HepG2 (cell line): ENCODE results near the gene GJD3. TPM values are rescaled to one million over a fixed set of nuclear protein-coding genes. Genes with fewer than 3 reads are reported as not detected.

Source experiments
- CEBPG ChIP-seq: IDR thresholded peaks from 2 replicates; pipeline ENCODE4 v1.6.1; 2016
- FOSL2 ChIP-seq: sonication (generic); formaldehyde crosslinking; IDR thresholded peaks from 2 replicates; pipeline ENCODE4 v1.4.0; 2020; ENCODE audit warnings: missing genetic modification reagents
- FOXK2 ChIP-seq: fragments of 450-650 bp; IDR thresholded peaks from 2 replicates; pipeline ENCODE4 v1.6.1; 2016
- HNRNPH1 ChIP-seq: fragments of 200-400 bp; formaldehyde crosslinking; optimal IDR thresholded peaks from 2 replicates; pipeline ENCODE3; 2017; ENCODE audit warnings: mild to moderate bottlenecking, low read depth, low read length
- HOXA5 ChIP-seq: sonication (generic); formaldehyde crosslinking; IDR thresholded peaks from 2 replicates; pipeline ENCODE4 v1.4.0; 2020; ENCODE audit warnings: missing genetic modification reagents
- HOXA9 ChIP-seq: sonication (generic); formaldehyde crosslinking; IDR thresholded peaks from 2 replicates; pipeline ENCODE4 v1.8.1; 2022; ENCODE audit warnings: missing genetic modification reagents, mild to moderate bottlenecking, moderate library complexity, borderline replicate concordance
- MED8 ChIP-seq: sonication (generic); formaldehyde crosslinking; IDR thresholded peaks from 2 replicates; pipeline ENCODE4 v1.8.1; 2023; ENCODE audit warnings: mild to moderate bottlenecking, missing genetic modification reagents; ENCODE audit not compliant: insufficient replicate concordance
- NR2C2 ChIP-seq: sonication (generic); formaldehyde crosslinking; IDR thresholded peaks from 2 replicates; pipeline ENCODE4 v1.4.0; 2020; ENCODE audit warnings: missing genetic modification reagents, mild to moderate bottlenecking, moderate library complexity, borderline replicate concordance
- PHF21A ChIP-seq: sonication (generic); formaldehyde crosslinking; IDR thresholded peaks from 2 replicates; pipeline ENCODE4 v1.5.0; 2020; ENCODE audit warnings: mild to moderate bottlenecking, missing genetic modification reagents
- SALL2 ChIP-seq: sonication (generic); formaldehyde crosslinking; IDR thresholded peaks from 2 replicates; pipeline ENCODE4 v1.8.1; 2023; ENCODE audit warnings: mild to moderate bottlenecking, missing genetic modification reagents, inconsistent platforms
- SP5 ChIP-seq: IDR thresholded peaks from 2 replicates; pipeline ENCODE4 v1.6.1; 2016; ENCODE audit warnings: low read depth, borderline replicate concordance
- SRF ChIP-seq: IDR thresholded peaks from 2 replicates; pipeline ENCODE4 v1.6.1; 2011; ENCODE audit warnings: mild to moderate bottlenecking, low read depth, low read length, moderate library complexity
- STAG1 ChIP-seq: sonication (generic); formaldehyde crosslinking; IDR thresholded peaks from 2 replicates; pipeline ENCODE4 v1.4.0; 2020; ENCODE audit warnings: missing genetic modification reagents
- TAF15 ChIP-seq: fragments of 200-400 bp; formaldehyde crosslinking; IDR thresholded peaks from one replicate; pipeline ENCODE4 v1.6.1; 2018; ENCODE audit warnings: mild to moderate bottlenecking, low read depth, low read length; ENCODE audit not compliant: poor library complexity, severe bottlenecking
- TARDBP ChIP-seq: sonication (generic); formaldehyde crosslinking; IDR thresholded peaks from 2 replicates; pipeline ENCODE4 v1.8.0; 2022; ENCODE audit warnings: mild to moderate bottlenecking, missing genetic modification reagents
- TBP ChIP-seq: sonication (generic); formaldehyde crosslinking; IDR thresholded peaks from 2 replicates; pipeline ENCODE4 v1.5.0; 2020; ENCODE audit warnings: missing genetic modification reagents
- THYN1 ChIP-seq: sonication (generic); formaldehyde crosslinking; IDR thresholded peaks from 2 replicates; pipeline ENCODE4 v1.8.1; 2023; ENCODE audit warnings: low read depth, mild to moderate bottlenecking, moderate library complexity, missing genetic modification reagents, borderline replicate concordance
- ZBTB25 ChIP-seq: IDR thresholded peaks from 2 replicates; pipeline ENCODE4 v1.6.1; 2018; ENCODE audit warnings: missing genetic modification reagents
- ZNF138 ChIP-seq: sonication (generic); formaldehyde crosslinking; IDR thresholded peaks from 2 replicates; pipeline ENCODE4 v1.5.0; 2020; ENCODE audit warnings: mild to moderate bottlenecking, low read depth, missing genetic modification reagents
- ZNF263 ChIP-seq: sonication (generic); formaldehyde crosslinking; IDR thresholded peaks from 2 replicates; pipeline ENCODE4 v1.4.0; 2020; ENCODE audit warnings: missing genetic modification reagents
- ZNF281 ChIP-seq: sonication (generic); formaldehyde crosslinking; IDR thresholded peaks from 2 replicates; pipeline ENCODE4 v1.4.0; 2020; ENCODE audit warnings: missing genetic modification reagents, borderline replicate concordance
- ZNF317 ChIP-seq: sonication (generic); formaldehyde crosslinking; IDR thresholded peaks from 2 replicates; pipeline ENCODE4 v1.5.0; 2020; ENCODE audit warnings: mild to moderate bottlenecking, missing genetic modification reagents
- ZNF557 ChIP-seq: sonication (generic); formaldehyde crosslinking; IDR thresholded peaks from 2 replicates; pipeline ENCODE4 v1.4.0; 2020; ENCODE audit warnings: missing genetic modification reagents
- ZNF674 ChIP-seq: sonication (generic); formaldehyde crosslinking; IDR thresholded peaks from 2 replicates; pipeline ENCODE4 v1.5.0; 2020; ENCODE audit warnings: low read depth, mild to moderate bottlenecking, missing genetic modification reagents
- ZNF766 ChIP-seq: sonication (generic); formaldehyde crosslinking; IDR thresholded peaks from 2 replicates; pipeline ENCODE4 v1.5.0; 2020; ENCODE audit warnings: missing genetic modification reagents, borderline replicate concordance
- ZNF883 ChIP-seq: sonication (generic); formaldehyde crosslinking; IDR thresholded peaks from 2 replicates; pipeline ENCODE4 v1.5.1; 2020; ENCODE audit warnings: mild to moderate bottlenecking, missing genetic modification reagents; ENCODE audit errors: not compliant biosample characterization
- ZSCAN9 ChIP-seq: IDR thresholded peaks from 2 replicates; pipeline ENCODE4 v1.6.1; 2016; ENCODE audit warnings: borderline replicate concordance
- polyA plus RNA-seq, 8 experiments: library from polyadenylated mRNA; depleted of rRNA in 3 of 8; stranded (reverse) in 7 of 8; unstranded in 1 of 8; fragments of >200 nt; fragmentation: Illumina TruSeq in 4 of 8; extraction: Trizol in 4 of 8; gene quantifications; 2 replicates each; pipeline versions ENCODE4 v1.2.1 to v1.2.3, GENCODE V29; 2011 to 2016; ENCODE audit warnings: low read depth in 4 of 8, missing spikeins in 1 of 8, mixed read lengths in 1 of 8; ENCODE audit not compliant: insufficient read depth in 1 of 8
- total RNA-seq, 5 experiments: library from RNA; depleted of rRNA; stranded (reverse); fragments of >200 nt; fragmentation: Illumina TruSeq; extraction: Trizol; gene quantifications; 2 replicates each; pipeline ENCODE4 v1.2.3, GENCODE V29; 2016; ENCODE audit warnings: low read depth in 1 of 5
- TF ChIP-seq, protein P1 (sequence below): sonication (generic); formaldehyde crosslinking; IDR thresholded peaks from 2 replicates; pipeline ENCODE4 v1.5.1; 2020; ENCODE audit warnings: mild to moderate bottlenecking, missing genetic modification reagents, moderate library complexity

Gene GJD3
- total and polyA plus RNA-seq, 2 of the 13 experiments (the other 11 are each of a cell fraction or from before 2014, with no cell fraction given): not detected

- TF ChIP-seq ZNF766 (CRISPR knock-in tag) (peak; percentile 72; the same call in 1 of the 2 replicates), THYN1 (no peak), ZBTB25 (CRISPR knock-in tag) (no peak), NR2C2 (CRISPR knock-in tag) (no peak), SALL2 (CRISPR knock-in tag) (peak; percentile 45; the same call in 1 of the 2 replicates), HOXA9 (CRISPR knock-in tag) (no peak), SP5 (CRISPR knock-in tag) (no peak), ZNF674 (CRISPR knock-in tag) (no peak), STAG1 (CRISPR knock-in tag) (no peak), HOXA5 (CRISPR knock-in tag) (no peak; the same call in 1 of the 2 replicates), ZNF883 (CRISPR knock-in tag) (no peak), FOXK2 (no peak), PHF21A (no peak), ZSCAN9 (CRISPR knock-in tag) (no peak), ZNF317 (CRISPR knock-in tag) (no peak), ZNF557 (CRISPR knock-in tag) (no peak), HNRNPH1 (no peak), ZNF138 (CRISPR knock-in tag) (no peak), TAF15 (no peak), ZNF263 (CRISPR knock-in tag) (0 out of 2 replicates have a peak, but pooled peaks have one; percentile 14), SRF (no peak), MED8 (CRISPR knock-in tag) (no peak), CEBPG (CRISPR knock-in tag) (no peak), FOSL2 (CRISPR knock-in tag) (no peak), ZNF281 (CRISPR knock-in tag) (no peak), TBP (CRISPR knock-in tag) (no peak), TARDBP (CRISPR knock-in tag) (no peak)
- TF ChIP-seq, protein P1, sequence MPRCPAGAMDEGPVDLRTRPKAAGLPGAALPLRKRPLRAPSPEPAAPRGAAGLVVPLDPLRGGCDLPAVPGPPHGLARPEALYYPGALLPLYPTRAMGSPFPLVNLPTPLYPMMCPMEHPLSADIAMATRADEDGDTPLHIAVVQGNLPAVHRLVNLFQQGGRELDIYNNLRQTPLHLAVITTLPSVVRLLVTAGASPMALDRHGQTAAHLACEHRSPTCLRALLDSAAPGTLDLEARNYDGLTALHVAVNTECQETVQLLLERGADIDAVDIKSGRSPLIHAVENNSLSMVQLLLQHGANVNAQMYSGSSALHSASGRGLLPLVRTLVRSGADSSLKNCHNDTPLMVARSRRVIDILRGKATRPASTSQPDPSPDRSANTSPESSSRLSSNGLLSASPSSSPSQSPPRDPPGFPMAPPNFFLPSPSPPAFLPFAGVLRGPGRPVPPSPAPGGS (CRISPR knock-in tag): no peak
Measured at GRCh38 chr17:40363111-40363827, 1.3 kb downstream of the GJD3 start (continued).
